Measurements from ENCODE around the gene SESN3.
"Not testable (repeated sequence)": the region's sequence is repeated elsewhere in the genome, so short reads cannot be mapped to it uniquely, and the experiment has no call there.

Gene SESN3, protein sequence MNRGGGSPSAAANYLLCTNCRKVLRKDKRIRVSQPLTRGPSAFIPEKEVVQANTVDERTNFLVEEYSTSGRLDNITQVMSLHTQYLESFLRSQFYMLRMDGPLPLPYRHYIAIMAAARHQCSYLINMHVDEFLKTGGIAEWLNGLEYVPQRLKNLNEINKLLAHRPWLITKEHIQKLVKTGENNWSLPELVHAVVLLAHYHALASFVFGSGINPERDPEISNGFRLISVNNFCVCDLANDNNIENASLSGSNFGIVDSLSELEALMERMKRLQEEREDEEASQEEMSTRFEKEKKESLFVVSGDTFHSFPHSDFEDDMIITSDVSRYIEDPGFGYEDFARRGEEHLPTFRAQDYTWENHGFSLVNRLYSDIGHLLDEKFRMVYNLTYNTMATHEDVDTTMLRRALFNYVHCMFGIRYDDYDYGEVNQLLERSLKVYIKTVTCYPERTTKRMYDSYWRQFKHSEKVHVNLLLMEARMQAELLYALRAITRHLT

DNA sequence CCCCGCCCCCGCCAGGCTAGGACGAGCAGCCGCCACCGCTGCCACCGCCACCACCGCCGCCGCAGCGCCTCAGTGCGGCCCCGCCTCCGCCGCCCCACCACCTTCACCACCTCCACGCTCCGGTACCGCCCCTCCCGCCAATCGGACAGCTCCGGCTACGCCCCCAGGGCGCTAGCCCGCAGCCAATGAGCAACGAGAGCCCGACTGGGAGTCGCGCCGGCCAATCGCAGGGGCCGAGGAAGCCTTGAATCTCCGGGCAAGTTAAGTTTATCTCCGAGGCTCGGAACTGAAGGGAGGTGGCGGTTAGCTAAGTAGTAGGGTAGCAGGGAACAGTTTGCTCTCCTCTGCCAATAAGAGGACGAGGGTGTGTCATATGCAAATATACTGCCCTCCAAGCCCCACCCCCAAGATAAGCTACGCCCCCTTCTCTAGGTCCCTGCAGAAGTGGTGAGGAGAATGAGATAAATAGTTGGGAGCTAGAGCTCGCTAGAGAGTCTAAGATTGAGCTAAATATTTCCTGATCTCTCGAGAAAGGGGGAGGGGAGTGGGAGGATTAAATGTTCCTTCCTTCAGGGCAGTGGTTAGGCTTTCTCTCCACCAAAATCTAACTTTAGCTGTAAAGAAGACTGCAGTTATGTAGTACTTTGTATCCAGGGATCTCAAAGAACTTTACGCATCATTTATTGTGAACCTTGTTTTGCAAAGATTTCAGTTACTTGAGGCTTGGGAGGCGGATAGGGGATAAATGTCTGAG is at the start of gene SESN3:
TSS of gene SESN3 (minus strand) at position 76 of the 754 bp plus-strand sequence. CDS start 342 bp downstream, outside the sequence.
- TF ChIP-seq, protein P1, sequence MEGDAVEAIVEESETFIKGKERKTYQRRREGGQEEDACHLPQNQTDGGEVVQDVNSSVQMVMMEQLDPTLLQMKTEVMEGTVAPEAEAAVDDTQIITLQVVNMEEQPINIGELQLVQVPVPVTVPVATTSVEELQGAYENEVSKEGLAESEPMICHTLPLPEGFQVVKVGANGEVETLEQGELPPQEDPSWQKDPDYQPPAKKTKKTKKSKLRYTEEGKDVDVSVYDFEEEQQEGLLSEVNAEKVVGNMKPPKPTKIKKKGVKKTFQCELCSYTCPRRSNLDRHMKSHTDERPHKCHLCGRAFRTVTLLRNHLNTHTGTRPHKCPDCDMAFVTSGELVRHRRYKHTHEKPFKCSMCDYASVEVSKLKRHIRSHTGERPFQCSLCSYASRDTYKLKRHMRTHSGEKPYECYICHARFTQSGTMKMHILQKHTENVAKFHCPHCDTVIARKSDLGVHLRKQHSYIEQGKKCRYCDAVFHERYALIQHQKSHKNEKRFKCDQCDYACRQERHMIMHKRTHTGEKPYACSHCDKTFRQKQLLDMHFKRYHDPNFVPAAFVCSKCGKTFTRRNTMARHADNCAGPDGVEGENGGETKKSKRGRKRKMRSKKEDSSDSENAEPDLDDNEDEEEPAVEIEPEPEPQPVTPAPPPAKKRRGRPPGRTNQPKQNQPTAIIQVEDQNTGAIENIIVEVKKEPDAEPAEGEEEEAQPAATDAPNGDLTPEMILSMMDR (IDR thresholded peaks at IDR 0.05; ENCODE audit: extremely low read depth, missing control alignments): no peak
- peak; percentile 96 for DNase-seq (ENCODE audit: low spot score)

DNA sequence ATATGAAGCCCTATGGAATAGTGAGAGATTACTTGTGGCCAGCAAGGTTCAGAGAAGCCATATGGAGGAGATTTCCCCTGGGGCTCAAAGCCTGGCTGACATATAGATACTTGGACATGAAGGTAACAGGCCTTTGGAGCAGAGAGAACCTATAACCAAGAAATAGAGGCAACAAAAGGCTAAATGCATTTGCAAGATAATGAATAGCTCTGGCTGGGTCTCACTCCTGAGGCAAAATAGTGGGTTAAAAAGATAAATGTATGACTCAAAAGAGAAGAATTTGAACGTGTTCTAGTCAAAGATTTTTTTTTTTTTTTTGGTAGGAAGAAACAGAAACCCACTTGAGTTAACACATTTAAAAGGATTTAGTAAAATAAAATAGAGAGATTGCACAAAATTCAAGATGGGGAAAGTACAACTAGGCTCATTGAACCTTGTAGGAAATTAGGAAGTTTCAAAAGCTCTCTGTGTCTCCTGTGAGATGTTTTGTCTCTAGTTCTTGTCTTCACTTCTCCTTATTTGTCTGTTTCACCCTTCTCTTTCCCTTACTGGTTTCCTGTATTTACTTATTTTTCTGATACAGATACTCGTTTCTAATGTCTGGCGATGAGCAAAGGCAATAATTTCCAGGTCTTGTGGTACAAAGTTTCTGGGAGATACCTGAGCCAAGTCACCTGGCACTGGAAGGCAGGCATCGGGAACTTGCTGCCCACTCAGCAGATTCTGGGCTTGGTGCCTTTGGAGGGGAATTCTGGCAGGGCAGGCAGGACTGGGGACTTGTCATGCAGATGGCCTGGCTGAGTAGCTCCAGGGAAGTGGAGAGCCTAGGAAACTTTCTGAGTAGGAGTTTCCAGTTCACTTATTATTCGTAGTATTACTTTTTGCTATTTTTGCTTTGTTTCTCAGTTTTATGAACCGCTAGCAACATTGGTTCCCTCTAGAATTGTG is 49.2 kb upstream of the SESN3 start:
- peak; percentile 15 for DNase-seq (ENCODE audit: low spot score)
- TF ChIP-seq, protein P1 (IDR thresholded peaks at IDR 0.05; ENCODE audit: extremely low read depth, missing control alignments): no peak

DNA sequence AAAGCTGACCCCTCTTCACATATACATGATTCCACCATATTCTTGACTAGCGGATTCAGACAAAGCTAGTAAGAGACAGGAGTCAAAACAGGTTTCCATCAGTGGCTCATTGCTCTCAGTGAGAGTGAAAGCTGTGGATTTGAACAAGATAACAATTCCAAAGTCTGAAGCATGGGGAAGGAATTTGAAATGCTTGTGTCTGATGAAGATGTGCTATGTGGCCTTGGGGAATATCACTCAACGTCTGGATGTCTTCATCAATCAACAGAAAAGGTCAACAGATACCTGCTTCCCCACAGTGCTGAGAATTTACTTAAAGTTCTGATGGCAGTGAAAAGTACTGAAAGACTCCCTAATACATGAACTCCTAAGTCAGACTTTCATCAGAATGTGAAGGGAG is 46.9 kb upstream of the SESN3 start:
- no peak for DNase-seq (ENCODE audit: low spot score)
- TF ChIP-seq, protein P1 (IDR thresholded peaks at IDR 0.05; ENCODE audit: extremely low read depth, missing control alignments): no peak

DNA sequence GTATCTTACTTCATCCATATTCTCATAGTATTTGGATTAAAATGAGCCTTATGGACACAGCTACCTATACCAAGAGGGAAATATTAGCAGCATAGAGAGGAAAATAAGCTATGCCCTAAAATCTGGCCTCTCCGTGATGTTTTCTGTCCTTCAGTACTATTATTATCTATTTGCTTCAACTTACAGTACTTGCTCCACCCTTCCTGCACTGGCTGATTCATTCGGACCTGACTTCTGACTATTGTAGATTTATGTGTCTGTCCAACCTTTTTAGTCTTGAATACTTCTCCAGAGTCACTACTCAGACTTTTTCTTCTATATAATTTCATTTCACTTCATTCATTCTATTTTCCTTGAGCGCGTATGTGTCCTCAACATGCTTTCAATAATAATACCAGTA is 45.1 kb upstream of the SESN3 start:
- TF ChIP-seq, protein P1 (IDR thresholded peaks at IDR 0.05; ENCODE audit: extremely low read depth, missing control alignments): no peak
- no peak for DNase-seq (ENCODE audit: low spot score)

DNA sequence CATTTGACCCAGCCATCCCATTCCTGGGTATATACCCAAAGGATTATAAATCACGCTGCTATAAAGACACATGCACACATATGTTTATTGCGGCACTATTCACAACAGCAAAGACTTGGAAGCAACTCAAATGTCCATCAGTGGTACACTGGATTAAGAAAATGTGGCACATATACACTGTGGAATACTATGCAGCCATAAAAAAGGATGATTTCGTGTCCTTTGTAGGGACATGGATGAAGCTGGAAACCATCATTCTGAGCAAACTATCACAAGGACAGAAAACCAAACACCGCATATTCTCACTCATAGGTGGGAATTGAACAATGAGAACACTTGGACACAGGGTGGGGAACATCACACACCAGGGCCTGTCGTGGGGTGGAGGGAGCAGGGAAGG is 42.6 kb upstream of the SESN3 start:
- not testable (repeated sequence) for DNase-seq (ENCODE audit: low spot score)

DNA sequence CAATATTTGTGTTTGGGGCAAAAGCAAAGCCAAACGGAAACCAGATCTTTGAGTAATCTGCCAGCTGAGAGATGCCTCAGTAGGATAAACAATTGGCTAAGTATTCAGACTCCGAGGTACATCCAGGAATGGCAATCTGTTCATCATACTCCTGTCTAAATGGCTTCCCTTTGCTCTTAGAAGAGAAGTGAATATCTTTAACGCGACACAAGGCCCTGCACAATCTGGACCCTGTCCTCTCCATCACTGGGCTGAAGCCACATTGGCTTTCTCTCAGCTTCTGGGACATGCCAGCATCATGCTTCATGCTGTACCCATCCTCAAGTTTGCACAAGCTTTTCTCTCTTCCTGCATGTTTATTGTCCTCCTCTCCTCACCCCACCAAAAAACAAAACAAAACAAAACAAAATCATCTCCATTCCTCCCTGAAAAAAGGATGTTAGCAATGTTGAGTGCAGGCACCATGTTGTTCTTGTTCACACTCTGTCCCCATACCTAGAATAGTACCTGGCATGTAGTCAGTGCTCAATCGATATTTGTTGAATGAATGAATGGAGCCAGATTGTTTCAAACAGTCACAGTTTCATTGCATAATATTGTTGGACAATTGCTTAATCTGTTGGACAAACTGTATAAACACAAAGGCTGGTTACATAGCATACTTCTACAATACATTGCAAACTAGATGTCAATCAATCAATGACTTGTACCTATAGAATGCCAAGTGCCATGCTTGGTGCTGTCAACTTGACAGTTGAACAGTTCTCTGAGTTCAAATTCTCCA is 38.2 kb upstream of the SESN3 start:
- DNase-seq (ENCODE audit: low spot score): no peak
- TF ChIP-seq, protein P1 (IDR thresholded peaks at IDR 0.05; ENCODE audit: extremely low read depth, missing control alignments): no peak

DNA sequence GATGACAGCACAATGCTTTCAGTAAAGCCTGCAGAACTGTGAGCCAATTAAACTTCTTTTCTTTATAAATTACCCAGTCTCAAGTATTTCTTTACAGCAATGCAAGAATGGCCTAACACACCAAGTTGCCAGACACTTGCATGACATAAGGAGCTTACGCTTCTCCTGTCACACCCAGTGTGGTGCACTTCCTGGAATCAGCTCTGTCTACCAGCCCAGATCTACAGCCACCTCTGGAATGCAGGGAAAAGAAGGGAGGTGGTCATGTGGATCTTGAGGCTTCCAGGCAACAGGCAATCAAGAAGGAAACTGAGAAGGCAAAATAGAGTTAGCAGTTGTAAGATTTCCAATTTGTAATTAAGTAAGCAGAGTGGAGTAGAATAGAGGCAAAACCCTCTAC is 37.4 kb upstream of the SESN3 start:
- TF ChIP-seq, protein P1 (IDR thresholded peaks at IDR 0.05; ENCODE audit: extremely low read depth, missing control alignments): no peak
- no peak for DNase-seq (ENCODE audit: low spot score)
